ENCODE results near the gene AHCTF1. TPM values are rescaled to one million over a fixed set of nuclear protein-coding genes. Genes with fewer than 3 reads are reported as not detected.

Gene AHCTF1
- total RNA-seq, 1 donor from 2014 or later = 25.2 TPM

DNA sequence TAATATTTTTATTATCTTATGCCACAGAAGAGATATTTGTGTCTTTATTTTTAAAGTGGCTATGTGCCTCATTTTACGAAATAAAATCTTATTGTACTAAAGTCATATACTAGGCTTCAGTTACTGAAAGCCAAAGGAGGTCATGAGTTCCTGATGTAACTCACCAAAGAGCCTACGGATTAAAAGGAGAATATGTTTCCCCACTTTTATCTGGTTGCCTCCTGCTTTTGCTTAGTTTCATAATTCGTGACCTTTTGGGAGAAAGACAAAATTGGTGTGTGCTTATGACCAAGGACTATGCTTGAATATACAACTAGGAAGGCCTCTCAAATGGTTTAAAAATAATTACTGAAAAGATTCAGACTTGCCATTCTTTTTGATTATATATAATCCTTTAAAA, 18.2 kb upstream of the AHCTF1 start:
- Mint-ChIP-seq H3K9me3 (ENCODE audit: unreplicated experiment) (peaks cover 2% of the 10 kb centered on the region), H3K4me1 (ENCODE audit: low read depth, unreplicated experiment) (no peaks in the 10 kb centered on the region), H3K27me3 (ENCODE audit: unreplicated experiment) (peaks cover 3% of the 10 kb centered on the region), H3K27ac (ENCODE audit: unreplicated experiment) (no peak overlapping the region), H3K4me3 (ENCODE audit: unreplicated experiment) (no peak overlapping the region), H3K36me3 (ENCODE audit: unreplicated experiment) (no peaks in the 10 kb centered on the region)
- DNase-seq = no peak
- TF ChIP-seq, protein P1, sequence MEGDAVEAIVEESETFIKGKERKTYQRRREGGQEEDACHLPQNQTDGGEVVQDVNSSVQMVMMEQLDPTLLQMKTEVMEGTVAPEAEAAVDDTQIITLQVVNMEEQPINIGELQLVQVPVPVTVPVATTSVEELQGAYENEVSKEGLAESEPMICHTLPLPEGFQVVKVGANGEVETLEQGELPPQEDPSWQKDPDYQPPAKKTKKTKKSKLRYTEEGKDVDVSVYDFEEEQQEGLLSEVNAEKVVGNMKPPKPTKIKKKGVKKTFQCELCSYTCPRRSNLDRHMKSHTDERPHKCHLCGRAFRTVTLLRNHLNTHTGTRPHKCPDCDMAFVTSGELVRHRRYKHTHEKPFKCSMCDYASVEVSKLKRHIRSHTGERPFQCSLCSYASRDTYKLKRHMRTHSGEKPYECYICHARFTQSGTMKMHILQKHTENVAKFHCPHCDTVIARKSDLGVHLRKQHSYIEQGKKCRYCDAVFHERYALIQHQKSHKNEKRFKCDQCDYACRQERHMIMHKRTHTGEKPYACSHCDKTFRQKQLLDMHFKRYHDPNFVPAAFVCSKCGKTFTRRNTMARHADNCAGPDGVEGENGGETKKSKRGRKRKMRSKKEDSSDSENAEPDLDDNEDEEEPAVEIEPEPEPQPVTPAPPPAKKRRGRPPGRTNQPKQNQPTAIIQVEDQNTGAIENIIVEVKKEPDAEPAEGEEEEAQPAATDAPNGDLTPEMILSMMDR (IDR thresholded peaks at IDR 0.05; ENCODE audit: partially characterized antibody, unreplicated experiment) = no peak

DNA sequence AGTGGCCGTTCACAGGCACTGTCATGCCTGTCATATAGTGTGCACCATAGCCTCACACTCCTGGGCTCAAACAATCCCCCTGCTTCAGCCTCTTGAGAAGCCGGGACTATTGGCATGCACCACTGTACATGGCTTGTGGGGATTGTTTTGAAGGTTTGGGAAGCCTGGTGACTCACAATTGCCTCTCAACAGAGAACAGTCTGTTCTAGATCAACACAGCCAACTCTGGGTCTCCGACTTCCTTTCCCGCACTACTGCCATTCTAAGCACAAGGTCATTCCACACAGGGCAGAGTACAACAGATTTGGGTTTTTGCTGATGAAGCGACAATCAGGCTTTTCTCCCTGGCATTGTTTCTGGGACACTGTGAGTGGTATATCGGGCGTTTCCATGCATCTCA, 15.5 kb upstream of the AHCTF1 start:
- no peak for DNase-seq
- Mint-ChIP-seq H3K36me3 (ENCODE audit: unreplicated experiment) (no peaks in the 10 kb centered on the region), H3K27me3 (ENCODE audit: unreplicated experiment) (peaks cover 3% of the 10 kb centered on the region), H3K27ac (ENCODE audit: unreplicated experiment) (no peak overlapping the region), H3K9me3 (ENCODE audit: unreplicated experiment) (peaks cover 2% of the 10 kb centered on the region), H3K4me1 (ENCODE audit: low read depth, unreplicated experiment) (no peaks in the 10 kb centered on the region), H3K4me3 (ENCODE audit: unreplicated experiment) (no peak overlapping the region)
- TF ChIP-seq, protein P1 (IDR thresholded peaks at IDR 0.05; ENCODE audit: partially characterized antibody, unreplicated experiment) = no peak

DNA sequence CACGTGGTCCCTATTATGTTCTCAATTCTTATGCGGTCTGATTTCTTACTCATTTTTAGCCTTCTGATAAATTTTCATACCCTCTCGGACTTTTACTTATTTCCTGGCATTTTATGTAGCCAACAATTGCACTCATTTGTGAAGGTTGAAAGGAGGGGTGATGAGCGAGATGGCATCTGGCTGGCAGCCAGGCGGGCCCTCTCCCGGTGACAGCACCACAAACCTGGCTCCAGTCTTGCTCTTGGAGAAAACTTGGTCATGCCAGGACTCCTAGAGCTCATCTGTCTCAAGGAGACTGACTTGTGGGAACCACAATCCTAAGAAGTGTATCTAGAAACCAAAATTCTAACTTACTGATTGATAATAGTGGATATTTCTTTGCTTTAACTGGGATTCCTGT, 14.6 kb upstream of the AHCTF1 start:
- TF ChIP-seq, protein P1 (IDR thresholded peaks at IDR 0.05; ENCODE audit: partially characterized antibody, unreplicated experiment) = no peak
- H3K9me3 Mint-ChIP-seq (ENCODE audit: unreplicated experiment) = peaks cover 2% of the 10 kb centered on the region
- no peaks in the 10 kb centered on the region for H3K4me1 Mint-ChIP-seq (ENCODE audit: low read depth, unreplicated experiment)
- DNase-seq = no peak
- peaks cover 3% of the 10 kb centered on the region for H3K27me3 Mint-ChIP-seq (ENCODE audit: unreplicated experiment)
- H3K4me3 Mint-ChIP-seq (ENCODE audit: unreplicated experiment) = no peak overlapping the region
- no peak overlapping the region for H3K27ac Mint-ChIP-seq (ENCODE audit: unreplicated experiment)
- no peaks in the 10 kb centered on the region for H3K36me3 Mint-ChIP-seq (ENCODE audit: unreplicated experiment)

DNA sequence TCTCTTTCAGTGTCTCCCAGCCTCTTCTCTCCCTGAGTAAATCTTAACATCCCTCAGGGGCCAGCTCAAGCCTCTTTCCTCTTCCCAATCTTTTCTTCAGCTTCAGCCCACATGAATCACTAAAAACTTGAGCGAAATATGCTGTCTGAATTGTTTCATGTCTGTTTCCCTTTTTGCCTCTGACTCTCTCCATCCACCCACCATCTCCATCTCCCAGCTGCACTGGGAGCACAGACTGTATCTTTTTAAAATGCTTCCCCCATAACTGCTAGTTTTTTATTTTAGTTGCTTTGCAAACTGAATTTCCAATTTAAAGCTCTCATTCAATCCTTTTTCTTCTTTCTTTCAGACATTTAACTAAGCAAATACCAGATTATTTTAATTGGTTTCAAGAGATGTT, 3.0 kb upstream of the AHCTF1 start:
- Mint-ChIP-seq H3K27me3 (ENCODE audit: unreplicated experiment) (peaks cover 10% of the 10 kb centered on the region), H3K9me3 (ENCODE audit: unreplicated experiment) (peaks cover 14% of the 10 kb centered on the region), H3K4me3 (ENCODE audit: unreplicated experiment) (no peak overlapping the region), H3K36me3 (ENCODE audit: unreplicated experiment) (no peaks in the 10 kb centered on the region), H3K4me1 (ENCODE audit: low read depth, unreplicated experiment) (peaks cover 5% of the 10 kb centered on the region), H3K27ac (ENCODE audit: unreplicated experiment) (no peak overlapping the region)
- TF ChIP-seq, protein P1 (IDR thresholded peaks at IDR 0.05; ENCODE audit: partially characterized antibody, unreplicated experiment) = no peak
- no peak for DNase-seq

DNA sequence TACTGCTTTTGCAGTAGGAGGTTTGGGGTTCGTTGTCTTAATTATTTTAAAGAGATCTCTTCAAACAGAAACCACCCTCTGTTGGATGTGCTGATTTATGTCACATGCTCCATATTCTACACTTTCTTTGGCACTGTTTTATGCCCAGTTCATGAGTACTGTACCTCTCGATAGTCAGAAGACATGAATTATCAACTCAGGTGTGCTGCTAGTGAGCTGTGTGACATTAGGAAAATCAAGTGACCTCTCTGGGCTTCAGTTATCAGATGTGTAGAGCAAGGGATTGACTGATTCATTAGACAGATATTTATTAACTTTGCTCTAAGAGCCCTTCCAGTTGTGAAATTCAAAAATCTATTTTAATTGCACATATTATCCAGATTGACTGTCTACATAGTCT, 2.1 kb upstream of the AHCTF1 start:
- no peak overlapping the region for H3K4me3 Mint-ChIP-seq (ENCODE audit: unreplicated experiment)
- peaks cover 5% of the 10 kb centered on the region for H3K4me1 Mint-ChIP-seq (ENCODE audit: low read depth, unreplicated experiment)
- peaks cover 10% of the 10 kb centered on the region for H3K27me3 Mint-ChIP-seq (ENCODE audit: unreplicated experiment)
- no peak overlapping the region for H3K27ac Mint-ChIP-seq (ENCODE audit: unreplicated experiment)
- no peak for DNase-seq
- peaks cover 14% of the 10 kb centered on the region for H3K9me3 Mint-ChIP-seq (ENCODE audit: unreplicated experiment)
- TF ChIP-seq, protein P1 (IDR thresholded peaks at IDR 0.05; ENCODE audit: partially characterized antibody, unreplicated experiment) = no peak
- no peaks in the 10 kb centered on the region for H3K36me3 Mint-ChIP-seq (ENCODE audit: unreplicated experiment)
